H1 (cell line): ENCODE results near the gene CERKL.

ENCODE experiments used
- EZH2 ChIP-seq: fragments of 200-600 bp; sonication (generic); IDR thresholded peaks from 2 replicates; pipeline ENCODE4 v1.7.1; 2012; ENCODE audit warnings: low read depth, mild to moderate bottlenecking, moderate library complexity, low read length, inconsistent platforms; ENCODE audit not compliant: severe bottlenecking
- MAFK ChIP-seq: IDR thresholded peaks from 2 replicates; pipeline ENCODE4 v1.6.1; 2012; ENCODE audit warnings: low read depth, mild to moderate bottlenecking, improper control_type of control experiment, low read length
- NRF1 ChIP-seq: IDR thresholded peaks from 2 replicates; pipeline ENCODE4 v1.6.1; 2011; ENCODE audit warnings: mild to moderate bottlenecking, low read depth, low read length, improper control_type of control experiment
- PHF8 ChIP-seq: fragments of 200-600 bp; sonication (generic); conservative IDR thresholded peaks from 2 replicates; pipeline ENCODE4 v1.7.1; 2012; ENCODE audit warnings: low read depth, mild to moderate bottlenecking, inconsistent platforms, low read length, moderate library complexity
- POLR2A ChIP-seq, 2 experiments: IDR thresholded peaks; 1 replicate in 1 of 2; 2 replicates in 1 of 2; pipeline ENCODE4 v1.6.1; 2011; ENCODE audit warnings: low read depth in 2 of 2, low read length in 2 of 2, mild to moderate bottlenecking in 2 of 2; ENCODE audit errors: control extremely low read depth in 1 of 2
- TAF1 ChIP-seq: IDR thresholded peaks from 2 replicates; pipeline ENCODE4 v1.6.1; 2011; ENCODE audit warnings: mild to moderate bottlenecking, low read depth, low read length
- YY1 ChIP-seq: IDR thresholded peaks from 2 replicates; pipeline ENCODE4 v1.6.1; 2011; ENCODE audit warnings: low read depth, mild to moderate bottlenecking, low read length
- ZNF274 ChIP-seq: IDR thresholded peaks from 2 replicates; pipeline ENCODE4 v1.7.0; 2012; ENCODE audit warnings: low read length, borderline replicate concordance; ENCODE audit errors: extremely low read depth
- TF ChIP-seq, protein P1 (sequence below), 3 experiments: IDR thresholded peaks; 1 replicate in 2 of 3; 2 replicates in 1 of 3; pipeline versions ENCODE4 v1.5.1 to v1.6.1; 2011; ENCODE audit warnings: low read length in 3 of 3, mild to moderate bottlenecking in 3 of 3, inconsistent platforms in 2 of 3, low read depth in 1 of 3, moderate library complexity in 1 of 3; ENCODE audit not compliant: insufficient read depth in 1 of 3; ENCODE audit errors: control extremely low read depth in 1 of 3

DNA sequence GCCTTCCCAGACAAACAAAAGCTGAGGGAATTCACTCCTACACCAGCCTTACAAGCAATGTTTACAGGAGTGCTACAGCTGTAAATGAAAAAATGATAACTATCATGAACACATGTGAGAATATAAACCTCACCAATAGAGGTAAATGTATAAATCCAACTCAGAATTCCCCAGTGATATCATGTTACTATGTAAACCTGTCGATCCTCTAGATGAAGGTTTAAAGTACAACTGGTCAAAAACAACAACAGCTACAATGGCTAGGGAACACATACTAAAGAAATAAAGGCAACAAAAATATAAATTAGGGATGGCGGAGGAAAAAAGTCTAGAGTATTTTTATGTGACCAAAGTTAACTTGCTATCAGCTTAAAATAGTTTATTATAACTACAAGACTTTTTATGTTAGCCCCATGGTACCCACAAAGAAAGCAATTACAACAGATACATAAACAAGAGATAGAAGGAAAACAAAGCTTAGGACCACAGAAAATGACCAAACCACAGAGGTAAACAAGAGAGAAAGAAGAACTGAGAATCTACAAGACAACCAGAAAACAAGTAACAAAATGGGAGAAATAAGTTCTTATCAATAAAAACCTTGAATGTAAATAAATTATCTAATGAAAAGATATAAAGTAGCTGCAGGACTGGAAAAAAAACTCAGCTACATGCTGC, 8.3 kb downstream of the CERKL start:
- TF ChIP-seq YY1, result no peak
- TF ChIP-seq, protein P1, sequence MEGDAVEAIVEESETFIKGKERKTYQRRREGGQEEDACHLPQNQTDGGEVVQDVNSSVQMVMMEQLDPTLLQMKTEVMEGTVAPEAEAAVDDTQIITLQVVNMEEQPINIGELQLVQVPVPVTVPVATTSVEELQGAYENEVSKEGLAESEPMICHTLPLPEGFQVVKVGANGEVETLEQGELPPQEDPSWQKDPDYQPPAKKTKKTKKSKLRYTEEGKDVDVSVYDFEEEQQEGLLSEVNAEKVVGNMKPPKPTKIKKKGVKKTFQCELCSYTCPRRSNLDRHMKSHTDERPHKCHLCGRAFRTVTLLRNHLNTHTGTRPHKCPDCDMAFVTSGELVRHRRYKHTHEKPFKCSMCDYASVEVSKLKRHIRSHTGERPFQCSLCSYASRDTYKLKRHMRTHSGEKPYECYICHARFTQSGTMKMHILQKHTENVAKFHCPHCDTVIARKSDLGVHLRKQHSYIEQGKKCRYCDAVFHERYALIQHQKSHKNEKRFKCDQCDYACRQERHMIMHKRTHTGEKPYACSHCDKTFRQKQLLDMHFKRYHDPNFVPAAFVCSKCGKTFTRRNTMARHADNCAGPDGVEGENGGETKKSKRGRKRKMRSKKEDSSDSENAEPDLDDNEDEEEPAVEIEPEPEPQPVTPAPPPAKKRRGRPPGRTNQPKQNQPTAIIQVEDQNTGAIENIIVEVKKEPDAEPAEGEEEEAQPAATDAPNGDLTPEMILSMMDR (IDR thresholded peaks at IDR 0.05; ENCODE audit: control extremely low read depth in 1 of 3, insufficient read depth in 1 of 3, low read depth in 1 of 3, low read length in 3 of 3), result no peak
- TF ChIP-seq ZNF274, result no peak
- no peak for TF ChIP-seq POLR2A (IDR thresholded peaks at IDR 0.05; ENCODE audit: control extremely low read depth in 1 of 2, low read depth in 2 of 2, low read length in 2 of 2)
- no peak for TF ChIP-seq NRF1
- no peak for TF ChIP-seq MAFK
- no peak for TF ChIP-seq PHF8
- no peak for TF ChIP-seq EZH2
- no peak for TF ChIP-seq TAF1
